ENCODE measurements around the gene ATP1B1.
"Not testable (repeated sequence)": the region's sequence is repeated elsewhere in the genome, so short reads cannot be mapped to it uniquely, and the experiment has no call there.

ATP1B1 gene

DNA sequence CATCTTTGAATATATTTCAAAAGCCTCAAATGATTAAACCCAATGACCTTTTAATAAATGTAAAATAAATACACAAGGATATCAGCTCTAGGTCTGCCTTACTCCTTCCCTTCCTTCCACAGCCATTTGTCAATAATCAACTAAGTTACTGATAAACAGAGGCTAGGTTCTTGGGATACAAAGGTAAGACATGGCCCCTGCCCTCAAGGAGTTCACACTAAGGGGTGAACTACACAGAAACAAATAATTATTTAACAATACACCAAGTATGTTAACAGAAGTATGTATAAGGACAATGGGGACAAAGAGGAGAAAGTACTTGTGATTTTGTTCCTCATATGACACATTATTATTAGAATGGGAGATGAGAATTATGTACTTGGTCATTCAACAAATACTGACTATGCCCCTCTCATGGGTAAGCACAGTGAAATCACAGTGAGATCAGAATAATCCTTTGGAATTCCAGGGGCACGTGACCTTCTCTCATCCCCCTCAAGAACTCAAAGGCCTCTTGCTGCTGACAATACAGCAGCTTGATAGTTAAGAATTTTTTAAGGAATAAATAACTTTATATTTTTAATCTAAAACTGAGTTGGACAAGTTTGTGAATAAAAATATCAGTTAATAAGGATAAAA is 40.2 kb downstream of the ATP1B1 start:
- DNase-seq, result no peak

DNA sequence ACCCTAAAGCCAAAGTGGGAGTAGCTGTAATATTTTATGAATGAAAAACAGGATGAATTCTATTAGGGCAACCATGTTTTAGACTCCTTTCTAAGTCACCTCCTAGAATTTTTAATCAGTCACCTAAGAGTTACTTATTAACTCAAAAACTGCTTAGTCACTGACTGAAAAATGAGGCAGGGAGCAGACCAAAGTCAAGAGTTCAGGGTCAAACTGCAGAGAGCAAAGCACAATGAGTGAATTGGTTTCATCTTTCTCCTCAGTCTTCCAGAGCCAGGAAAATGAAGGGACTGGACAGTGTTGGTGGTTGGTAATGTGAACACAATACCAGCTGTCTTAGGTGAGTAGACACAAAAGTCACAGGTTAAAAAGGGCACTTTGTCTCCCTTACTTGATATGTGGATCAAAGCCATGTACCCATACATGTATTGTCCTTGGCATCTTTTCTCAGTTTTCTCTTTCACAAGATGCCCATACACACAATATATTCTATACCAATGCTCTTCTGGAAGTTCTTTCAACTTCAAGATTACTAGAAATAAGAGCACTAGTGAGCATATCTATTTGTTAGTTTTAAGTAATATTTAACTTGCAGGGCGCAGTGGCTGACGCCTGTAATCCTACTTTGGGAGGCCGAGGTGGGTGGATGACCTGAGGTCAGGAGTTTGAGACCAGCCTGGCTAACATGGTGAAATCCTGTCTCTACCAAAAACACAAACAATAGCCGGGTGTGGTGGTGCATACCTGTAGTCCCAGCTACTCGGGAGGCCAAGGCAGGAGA is 42.2 kb downstream of the ATP1B1 start:
- DNase-seq, result no peak

DNA sequence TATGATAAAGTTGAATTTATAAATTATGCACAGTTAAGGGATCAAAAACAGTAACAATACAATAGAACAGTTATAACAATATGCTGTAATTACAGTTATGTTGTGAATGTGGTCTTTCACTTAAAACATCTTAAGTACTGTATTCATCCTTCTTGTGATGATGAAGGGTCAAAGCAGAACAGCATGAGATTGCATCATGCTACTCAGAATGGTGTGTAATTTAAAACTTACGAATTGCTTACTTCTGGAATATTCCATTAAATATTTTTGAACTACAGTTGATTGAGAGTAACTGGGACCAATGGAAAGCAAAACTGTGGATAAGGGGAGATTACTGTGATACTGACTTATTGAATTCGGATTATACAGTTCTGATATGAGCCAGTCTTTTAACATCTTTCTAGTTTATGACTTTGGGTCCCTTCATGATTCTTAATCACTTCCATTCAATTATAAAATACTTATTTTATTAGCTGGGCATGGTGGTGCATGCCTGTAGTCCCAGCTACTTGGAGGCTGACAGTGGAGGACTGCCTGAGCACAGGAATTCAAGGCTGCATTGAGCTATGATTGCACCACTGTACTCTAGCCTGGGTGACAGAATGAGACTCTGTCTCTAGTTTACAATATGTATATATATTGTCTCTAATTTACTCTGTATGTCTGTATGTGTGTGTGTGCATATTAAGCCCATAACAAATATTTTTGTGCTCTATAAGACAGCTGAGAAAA is 43.2 kb downstream of the ATP1B1 start:
- no peak for DNase-seq

DNA sequence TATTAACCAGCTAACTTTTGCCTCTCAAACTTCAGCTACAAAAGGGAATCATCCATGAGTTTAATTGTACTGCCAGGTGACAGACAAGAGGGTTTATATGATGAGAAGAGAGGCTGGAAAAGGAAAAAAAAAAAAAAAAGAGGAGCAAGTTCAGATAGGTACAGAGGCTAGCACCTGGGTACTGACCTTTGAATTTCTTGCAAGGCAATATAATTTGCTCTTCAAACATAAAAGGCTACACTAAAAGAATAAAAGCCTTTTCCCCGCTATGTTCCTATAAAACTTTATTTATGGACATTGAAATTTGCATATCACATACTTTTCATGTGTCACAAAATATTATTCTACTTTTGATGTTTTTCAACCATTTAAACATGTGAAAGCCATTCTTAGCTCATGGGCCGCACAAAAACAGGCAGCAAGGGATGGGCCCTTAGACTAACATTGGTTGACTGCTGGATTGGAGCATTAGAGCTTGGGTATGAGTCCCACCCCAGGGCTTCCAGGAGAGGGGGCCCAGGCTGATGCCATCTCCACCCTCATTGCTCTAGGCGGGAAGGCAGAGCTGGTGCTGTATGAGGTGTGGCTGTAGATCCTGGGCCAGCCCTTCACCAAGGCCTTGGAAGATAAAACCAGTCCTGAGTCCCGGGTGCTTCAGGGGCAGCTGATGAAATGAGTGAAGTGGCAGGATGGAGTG is 44.3 kb downstream of the ATP1B1 start:
- DNase-seq, result no peak

DNA sequence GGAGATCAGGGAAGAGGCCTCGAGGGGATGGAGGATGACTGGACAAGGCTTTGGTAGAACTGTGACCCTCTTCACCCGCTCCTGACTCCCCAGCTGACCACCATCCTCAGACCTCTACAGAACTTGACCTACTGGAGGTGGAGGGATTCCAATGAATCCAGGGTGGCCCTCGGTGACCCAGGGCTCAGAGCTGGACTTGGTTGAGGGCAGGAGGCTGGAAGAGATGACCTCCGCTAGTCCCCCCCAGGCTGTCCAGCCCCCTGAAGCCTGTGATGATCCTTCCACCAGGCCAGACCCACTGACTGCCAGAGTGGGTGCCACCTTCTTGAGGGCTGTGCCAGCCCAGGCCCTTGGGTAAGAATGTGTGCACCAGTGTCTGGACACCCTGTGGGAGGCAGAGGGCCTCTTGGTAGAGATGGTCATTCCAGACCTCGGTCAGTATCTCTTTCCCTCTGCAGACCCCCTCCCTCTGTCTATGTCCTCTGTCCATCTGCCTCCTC is 44.9 kb downstream of the ATP1B1 start:
- no peak for DNase-seq

DNA sequence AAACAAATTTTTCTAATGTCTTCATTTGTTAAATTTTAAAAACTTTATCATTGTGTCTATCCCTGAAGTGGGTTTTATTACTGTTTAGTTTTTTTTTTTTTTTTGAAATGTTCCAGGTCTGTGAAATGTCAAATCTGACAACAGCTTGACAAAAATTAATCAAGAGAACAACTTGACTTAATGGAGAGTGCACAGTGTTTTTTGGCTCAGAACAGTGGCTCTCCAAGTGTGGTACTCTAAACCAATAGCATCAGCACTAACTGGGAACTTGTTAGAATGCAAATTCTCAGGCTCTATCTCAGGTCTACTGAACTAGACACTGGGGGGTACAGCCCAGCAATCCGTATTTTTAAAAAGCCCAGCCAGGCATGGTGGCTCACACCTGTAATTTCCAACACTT is 49.2 kb downstream of the ATP1B1 start:
- DNase-seq, result no peak

DNA sequence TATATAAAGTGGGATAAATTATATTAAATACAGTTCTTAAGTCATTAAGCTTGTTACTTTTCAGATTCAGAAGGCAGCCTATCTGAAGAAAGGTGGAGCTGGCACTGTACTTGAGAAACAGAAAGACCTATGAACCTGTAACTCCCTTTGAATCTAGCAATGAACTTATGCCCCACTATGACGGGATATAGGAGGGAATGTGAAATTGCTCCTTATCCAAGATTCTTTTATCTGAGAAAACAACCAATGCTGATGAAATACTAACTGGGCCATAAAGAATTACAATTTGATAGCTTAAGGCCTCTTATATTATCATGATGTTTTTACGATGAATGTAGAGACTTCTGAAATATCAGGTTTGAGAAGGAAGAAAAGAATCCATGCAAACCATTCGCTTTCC is 50.1 kb downstream of the ATP1B1 start:
- DNase-seq, result no peak

DNA sequence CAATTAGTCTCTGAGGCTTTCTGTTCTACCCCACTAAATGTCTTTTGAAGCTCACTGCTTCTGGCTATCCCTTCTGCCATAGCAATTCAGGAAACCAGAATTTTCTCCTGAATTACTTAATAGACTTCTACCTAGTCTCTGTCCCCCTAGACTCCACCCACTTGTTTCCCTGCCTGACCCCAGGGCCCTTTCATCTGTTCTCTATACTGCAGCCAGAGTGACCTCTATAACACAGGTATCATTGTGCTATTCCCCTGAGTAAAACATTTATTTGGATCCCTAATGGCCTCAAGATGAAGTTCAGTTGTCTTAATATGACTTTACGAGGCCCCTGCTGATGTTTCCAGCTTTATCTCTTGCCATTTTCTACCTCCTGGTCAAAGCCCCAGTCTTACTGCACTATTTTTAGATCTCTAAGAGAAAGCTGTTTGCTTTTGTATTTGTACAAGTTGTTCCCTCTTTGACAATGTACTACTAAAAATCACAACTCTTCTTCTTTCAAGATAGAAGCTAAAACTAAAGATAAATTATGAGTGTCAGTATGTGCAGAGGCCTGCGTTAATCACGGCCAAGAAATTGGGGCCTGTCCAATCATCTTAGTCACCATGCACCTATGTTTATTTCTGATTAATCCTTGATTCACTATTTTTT is 54.5 kb downstream of the ATP1B1 start:
- no peak for DNase-seq

DNA sequence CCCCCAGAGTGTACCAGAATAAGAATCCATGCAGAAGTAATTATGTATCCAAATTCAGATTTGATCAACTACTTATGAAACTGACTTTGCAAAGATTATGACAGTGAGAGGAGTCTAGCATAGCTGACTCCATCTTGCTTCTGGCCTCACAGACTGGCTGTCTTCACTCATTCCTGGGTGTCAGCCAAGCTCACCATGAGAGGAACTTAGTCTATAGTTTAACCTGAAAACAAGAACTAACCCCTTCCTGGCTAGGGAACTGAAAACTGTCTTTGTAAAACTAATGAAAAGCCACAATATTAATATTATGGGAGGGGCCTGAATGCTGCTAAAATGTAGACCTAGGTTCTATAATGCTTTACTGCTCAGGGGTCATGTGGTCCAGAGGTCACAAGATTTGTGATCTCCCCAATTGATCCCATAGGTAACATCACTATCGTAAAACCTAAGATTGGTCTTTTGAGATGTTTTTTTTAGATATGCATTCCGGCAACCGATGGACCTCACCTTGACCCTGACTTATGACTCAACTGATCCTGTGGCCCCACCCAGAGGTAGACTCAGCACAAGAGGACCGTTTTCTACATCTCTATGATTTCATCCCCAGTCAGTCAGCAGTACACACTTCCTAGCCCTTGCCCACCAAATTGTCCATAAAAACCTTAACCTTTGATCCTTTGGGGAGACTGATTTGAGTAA is 55.2 kb downstream of the ATP1B1 start:
- no peak for DNase-seq

DNA sequence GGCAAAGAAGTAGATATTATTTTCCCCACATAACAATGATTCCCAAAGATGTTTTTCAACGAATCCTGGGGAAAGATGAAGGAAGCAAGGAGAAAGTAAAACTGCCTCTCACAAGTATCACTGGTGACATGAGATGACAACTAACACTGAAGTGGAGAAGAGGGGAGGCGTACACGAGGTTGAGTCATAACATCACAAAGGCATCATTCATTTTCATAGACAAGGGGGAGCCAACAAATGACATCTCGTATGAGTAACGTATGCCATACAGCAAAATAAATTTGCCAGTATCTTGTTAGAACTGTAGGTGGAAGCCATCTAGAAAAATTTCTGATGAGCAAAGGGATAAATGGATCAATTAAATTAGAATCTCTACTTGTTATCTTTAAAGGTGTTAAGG is 56.6 kb downstream of the ATP1B1 start:
- no peak for DNase-seq

DNA sequence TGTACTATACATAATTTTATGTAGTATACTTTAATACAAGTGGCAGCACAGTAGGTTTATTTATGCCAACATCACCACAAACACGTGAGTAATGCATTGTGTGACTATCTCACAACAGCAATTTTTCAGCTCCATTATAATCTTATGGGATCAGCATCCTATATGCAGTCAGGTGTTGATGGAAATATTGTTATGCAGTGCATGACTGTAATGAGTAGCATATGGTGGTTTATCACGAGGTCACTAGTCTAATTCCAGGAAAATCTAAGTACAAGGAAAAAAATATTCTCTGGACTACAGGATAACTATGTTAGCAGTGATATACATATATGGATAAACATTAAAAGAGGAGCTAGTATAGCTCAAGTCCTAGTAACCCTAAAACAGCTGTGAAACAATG is 69.0 kb downstream of the ATP1B1 start:
- no peak for DNase-seq

DNA sequence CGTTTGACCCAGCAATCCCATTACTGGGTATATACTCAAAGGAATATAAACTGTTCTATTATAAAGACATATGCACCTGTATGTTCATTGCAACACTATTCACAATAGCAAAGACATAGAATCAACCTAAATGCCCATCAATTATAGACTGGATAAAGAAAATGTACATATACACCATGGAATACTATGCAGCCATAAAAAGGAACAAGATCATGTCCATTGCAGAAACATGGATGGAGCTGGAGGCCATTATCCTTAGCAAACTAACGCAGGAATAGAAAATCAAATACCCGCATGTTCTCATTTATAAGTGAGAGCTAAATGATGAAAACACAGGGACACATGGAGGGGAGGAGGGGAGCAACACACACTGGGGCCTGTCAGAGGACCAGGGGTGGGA is 72.9 kb downstream of the ATP1B1 start:
- not testable (repeated sequence) for DNase-seq

DNA sequence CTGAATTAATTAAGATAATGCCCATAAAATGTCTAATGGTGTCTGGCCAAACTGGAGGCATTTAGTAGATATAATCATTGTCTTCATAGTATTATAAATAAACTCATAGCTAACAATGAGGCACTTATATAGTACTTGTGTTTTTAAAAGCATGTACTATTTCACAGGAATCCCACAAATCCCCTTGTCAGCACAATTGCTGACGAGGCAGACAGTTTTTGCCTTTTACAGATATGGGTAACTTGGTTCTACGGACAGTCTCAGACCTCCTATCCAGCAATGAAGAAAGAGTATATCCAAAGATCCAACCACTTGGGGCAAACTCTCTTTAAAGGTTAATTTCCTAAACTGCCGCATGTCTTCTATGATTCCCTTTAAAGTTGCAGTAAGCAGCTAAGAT is 73.7 kb downstream of the ATP1B1 start:
- no peak for DNase-seq

All from NCI-H2029 treated with DMSO at 0.1 percent for 48 hours (cell line).